Mucosa of gallbladder (tissue), 1 donor: ENCODE results near the gene INPP5J. TPM values are rescaled to one million over a fixed set of nuclear protein-coding genes. Genes with fewer than 3 reads are reported as not detected.
"Not testable (repeated sequence)": the region's sequence is repeated elsewhere in the genome, so short reads cannot be mapped to it uniquely, and the experiment has no call there.

ENCODE experiments used
- DNase-seq: peaks from one replicate; pipeline ENCODE4 v3.0.0-alpha.2; 2020; ENCODE audit warnings: low spot score
- total RNA-seq: library from RNA; stranded (reverse); gene quantifications from one replicate; pipeline ENCODE4 v1.2.1, GENCODE V29; 2021
- donor health status: DM: no; HTN: no; CAD: no.

INPP5J gene
- total RNA-seq, 1 donor from 2014 or later, result 8.7 TPM

DNA sequence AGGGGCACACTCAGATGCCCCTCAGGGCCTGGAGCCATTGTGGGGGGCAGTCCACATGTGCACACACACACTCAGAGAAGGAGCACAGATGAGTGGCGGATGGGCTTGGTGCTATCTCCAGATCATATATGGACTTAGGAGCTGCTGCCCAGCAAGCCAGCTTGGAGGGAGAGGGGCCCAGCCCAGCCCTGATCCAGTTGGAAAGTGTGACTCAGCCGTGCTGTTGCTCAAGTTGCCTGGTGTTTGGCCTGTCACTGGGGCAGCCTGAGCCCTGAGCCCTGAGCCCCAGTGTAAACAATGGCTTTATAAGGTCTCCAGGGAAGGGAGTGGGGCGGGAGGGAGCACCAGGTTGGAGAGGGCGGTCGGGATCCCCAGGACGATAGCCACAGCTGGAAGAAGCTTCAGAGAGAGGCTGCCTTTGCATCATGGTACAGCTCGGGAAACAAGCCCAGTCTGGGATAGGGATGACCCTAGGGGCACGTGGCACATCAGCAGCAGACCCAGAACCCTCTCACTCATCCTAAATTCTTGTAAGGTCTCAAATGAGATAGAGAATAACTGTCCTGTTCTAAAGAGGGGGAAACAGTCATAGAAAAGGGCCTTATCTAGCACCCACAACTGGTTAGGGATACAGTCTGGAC lies 20.2 kb upstream of the INPP5J start:
- DNase-seq, result peak; percentile 70

GRCh38 chr22:31103111-31103510 lies 19.7 kb upstream of the INPP5J start:
- no peak for DNase-seq

DNA sequence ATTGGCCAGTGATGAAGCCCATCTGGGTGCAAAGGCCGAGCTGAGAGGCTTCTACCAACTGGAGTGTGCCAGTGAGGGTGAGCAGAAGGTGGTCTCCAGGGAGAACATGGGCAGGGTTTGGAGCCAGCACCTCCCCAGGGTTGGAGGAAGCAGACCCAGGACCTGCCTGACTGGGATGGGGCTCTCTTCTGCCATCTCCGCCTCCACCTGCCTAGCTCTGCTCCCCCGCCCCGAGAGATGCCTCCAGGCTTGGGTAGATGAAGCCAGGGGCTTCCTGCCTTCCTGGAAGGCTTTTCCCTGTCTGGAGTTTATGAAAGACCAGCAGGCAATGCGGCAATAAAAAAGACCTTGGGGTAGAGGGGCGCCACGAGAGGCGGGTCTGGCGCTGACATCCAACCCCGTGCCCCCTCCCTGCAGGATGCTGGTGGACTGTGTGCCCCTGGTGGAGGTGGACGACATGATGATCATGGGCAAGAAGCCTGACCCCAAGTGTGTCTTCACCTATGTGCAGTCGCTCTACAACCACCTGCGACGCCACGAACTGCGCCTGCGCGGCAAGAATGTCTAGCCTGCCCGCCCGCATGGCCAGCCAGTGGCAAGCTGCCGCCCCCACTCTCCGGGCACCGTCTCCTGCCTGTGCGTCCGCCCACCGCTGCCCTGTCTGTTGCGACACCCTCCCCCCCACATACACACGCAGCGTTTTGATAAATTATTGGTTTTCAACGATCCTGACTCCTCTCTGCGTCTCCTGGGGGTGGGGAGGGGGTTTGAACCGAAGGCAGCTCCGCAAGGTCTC lies 18.7 kb upstream of the INPP5J start:
- no peak for DNase-seq

DNA sequence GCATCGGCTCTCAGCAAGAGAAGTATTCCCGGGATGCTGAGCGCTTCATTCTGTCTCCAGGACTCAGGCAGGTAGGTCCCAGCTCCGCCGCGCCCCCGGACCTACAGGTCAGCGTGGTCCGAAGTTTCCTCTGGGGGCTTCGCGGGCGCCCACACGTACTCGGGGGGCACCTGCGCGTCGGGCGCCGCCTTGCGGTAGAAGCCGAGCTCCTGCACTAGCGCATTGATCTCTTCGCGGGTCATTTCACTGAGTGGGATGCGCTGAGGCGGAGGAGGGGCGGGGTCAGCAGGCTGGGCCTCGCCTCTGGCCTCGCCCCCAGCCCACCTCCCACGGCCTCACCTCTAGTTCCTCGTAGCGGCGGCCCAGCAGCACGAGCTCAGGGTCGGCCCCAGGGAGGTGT lies 17.9 kb upstream of the INPP5J start:
- no peak for DNase-seq

- DNase-seq, result no peak
Observed at GRCh38 chr22:31105282-31105929, 17.4 kb upstream of the INPP5J start.

GRCh38 chr22:31106001-31106571 lies 16.7 kb upstream of the INPP5J start:
- no peak for DNase-seq

- DNase-seq, result no peak
Observed at GRCh38 chr22:31106731-31107177, 16.0 kb upstream of the INPP5J start.

GRCh38 chr22:31107178-31107893 lies 15.4 kb upstream of the INPP5J start, which contains the start of gene SELENOM:
Gene SELENOM (minus strand): TSS chr22:31107568. CDS start chr22:31107505, 63 bp downstream.
- DNase-seq, result peak; percentile 97

- DNase-seq, result no peak
Observed at GRCh38 chr22:31107894-31108218, 14.9 kb upstream of the INPP5J start.

- not testable (repeated sequence) for DNase-seq
Observed at GRCh38 chr22:31112547-31113091, 10.1 kb upstream of the INPP5J start.

DNA sequence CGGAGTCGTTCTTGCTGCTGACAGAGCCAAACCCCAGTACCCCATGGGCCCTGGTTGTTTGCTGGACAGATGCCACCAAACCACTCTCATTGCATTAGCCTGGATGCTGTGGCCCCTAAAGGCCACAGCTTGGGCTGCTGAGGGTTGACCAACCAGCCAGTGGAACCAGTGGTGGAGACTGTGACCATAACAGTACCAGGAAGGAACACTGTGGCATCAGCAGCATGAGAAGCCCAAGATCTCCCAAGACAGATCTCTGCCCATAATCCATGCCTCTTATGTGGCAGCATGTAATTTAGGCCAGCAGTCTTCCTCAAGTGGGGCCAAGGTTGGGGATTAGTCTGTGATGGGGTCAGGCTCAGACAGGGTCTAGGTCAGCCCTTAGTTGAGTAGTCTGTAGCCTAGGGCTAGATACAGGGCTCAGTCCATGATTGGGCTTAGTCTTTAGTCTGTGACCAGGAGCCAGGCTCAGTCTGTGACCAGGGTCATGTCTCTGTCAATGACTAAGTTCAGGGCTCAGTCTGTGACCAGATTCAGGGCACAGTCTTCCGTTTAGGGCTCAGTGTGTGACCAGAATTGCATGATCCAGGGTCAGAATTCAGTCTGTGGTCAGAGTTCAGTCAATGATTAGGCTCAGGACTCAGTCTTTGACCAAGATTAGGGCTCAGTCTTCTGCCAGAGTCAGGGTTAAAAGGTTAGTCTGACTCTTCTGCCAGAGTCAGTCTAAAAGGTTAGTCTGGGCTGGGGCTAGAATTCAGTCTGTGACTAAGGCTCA lies 4.5 kb upstream of the INPP5J start:
- no peak for DNase-seq

DNA sequence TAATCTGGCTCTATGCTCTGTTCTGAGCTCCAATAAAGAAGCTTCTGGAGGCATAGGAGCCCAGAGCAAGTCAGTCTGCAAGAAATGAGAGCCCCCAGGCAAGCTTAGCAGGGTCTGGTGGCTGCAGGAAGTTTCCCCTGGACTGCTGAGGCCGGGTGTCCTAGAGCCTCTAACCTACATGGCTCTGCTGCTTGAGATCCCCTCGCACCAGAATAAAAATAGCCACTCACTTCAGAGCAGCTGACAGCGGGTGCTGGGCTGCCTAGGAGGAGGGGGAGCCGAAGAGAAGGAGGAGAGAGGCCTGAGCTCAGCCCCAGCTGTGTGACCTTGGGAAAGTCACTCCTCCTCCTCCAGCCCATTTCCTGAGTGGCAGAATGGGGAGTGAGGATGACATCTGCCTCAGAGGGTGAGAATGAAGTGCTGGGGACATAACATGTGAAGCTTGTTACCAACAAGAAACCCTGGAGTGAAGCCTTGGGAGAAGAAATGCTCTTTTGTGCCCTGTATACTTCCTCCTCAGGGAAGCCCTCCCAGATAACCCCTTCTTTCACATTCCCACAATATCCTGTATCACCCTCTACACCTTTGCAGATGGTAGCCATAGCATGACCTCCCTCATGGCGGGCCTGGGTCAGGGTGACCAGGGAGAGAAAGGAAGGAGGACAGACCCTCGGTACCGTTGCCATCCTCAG lies 3.6 kb upstream of the INPP5J start:
- DNase-seq, result no peak

- no peak for DNase-seq
Observed at GRCh38 chr22:31120230-31120629, 2.5 kb upstream of the INPP5J start.

DNA sequence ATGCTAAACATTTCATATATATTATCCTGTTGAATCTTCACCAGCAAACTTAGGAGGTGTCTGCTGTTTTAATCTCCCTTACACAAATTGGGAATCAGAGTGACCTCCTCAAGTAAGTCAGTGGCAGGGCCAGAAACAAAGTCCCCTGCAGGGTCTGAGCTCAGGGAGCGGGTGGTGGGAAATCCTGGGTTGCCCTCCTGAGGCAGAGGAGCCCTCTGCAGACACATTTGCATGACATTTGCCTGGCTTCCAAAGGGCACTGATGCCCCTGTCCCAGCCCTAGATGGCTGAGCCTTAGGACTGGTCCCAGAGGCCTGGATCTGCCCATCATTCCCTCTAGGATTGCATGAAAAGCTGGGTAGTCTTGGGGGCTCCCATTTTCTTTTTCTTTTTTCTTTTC lies 2.1 kb upstream of the INPP5J start:
- no peak for DNase-seq

- no peak for DNase-seq
Observed at GRCh38 chr22:31121403-31121802, 1.4 kb upstream of the INPP5J start.

DNA sequence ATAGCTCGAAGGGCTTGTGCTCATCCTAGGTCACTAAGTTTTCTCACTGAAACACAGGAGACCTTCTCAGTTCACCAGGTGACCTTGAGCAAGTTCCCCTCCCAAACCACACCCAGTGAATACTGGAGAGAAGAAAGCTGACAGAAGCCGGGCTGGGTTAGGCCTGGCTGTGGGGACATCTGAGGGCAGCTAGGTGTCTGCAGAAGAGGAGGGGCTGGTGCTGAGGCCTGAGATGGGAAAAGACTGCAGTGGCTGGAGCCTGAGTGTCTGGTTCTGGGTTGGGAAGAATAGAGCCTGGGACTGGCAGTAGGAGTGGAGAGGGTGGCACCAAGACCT lies 602 bp upstream of the INPP5J start:
- DNase-seq, result no peak

GRCh38 chr22:31123292-31123602 lies 481 bp downstream of the INPP5J start:
- DNase-seq, result no peak

DNA sequence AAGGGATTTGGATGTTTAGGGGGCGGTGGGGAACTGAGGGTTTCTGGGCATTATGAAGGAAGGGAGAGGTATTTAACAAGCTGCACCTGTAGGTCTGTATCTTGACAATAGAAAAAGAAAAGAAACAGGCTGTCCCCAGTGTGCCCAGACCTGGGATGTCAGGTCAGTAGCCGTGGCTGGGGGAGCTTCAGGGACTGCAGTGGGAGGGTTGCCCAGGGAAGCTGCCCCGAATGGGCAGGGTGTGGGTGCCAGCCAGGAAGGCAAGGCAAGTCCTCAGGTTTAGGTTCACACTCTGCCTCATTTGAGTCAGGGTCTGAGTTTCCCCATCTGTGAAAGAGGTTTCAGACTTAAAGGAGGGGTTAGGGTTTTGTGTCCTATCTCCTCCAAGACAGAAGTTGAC lies 1.5 kb downstream of the INPP5J start:
- DNase-seq, result no peak

- no peak for DNase-seq
Observed at GRCh38 chr22:31124811-31125465, 2.2 kb downstream of the INPP5J start.

- DNase-seq, result no peak
Observed at GRCh38 chr22:31125521-31126117, 2.9 kb downstream of the INPP5J start.
